Islet of Langerhans (tissue), 1 donor: ENCODE data around the gene STIM2.
"Not testable (repeated sequence)": the region's sequence is repeated elsewhere in the genome, so short reads cannot be mapped to it uniquely, and the experiment has no call there.

Experiments used
- FAIRE-seq: peaks from one replicate; lab custom pipeline; 2011; peaks lifted over from hg19 to GRCh38; lab: Jason Lieb, UNC

STIM2 gene

DNA sequence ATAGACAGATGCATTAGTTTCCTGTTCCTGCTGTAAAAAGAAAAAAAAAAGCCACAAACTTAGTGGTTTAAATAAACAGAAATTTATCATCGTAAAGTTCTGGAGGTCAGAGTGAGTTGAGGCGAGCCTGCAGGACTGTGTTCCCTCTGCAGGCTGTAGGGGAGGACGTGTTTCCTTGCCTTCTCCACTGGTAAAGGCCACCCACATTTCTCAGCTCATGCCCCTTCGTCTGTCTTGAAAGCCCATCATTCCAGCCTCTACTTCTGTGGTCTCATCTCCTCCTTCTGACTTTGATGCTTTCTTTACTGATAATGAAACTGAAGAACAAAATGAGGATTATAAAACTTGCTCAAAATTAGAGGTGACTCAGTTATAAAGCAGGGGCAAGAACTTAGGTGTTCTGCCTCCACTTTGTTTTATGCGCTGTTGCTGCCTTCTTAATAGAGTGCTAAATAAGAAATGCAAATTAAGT lies 143.0 kb downstream of the STIM2 start:
- FAIRE-seq = no peak

DNA sequence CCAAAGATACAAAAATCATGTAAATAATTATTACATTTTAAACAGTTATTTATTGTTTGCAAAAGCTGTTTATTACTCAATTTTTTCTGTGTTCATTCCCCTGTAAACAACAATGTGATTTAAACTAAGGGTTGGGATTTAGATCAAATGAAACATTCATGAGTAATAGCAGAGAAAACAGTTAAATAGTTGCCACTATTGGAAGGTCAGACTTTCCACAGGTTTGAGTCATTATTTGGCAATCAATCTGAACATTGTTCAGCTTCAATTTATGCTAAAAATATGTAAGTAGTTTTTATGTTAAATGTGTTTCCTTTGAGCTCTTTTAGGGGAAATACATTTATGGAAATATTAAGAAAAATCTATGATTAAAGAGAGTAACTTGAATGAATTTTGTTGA lies 144.9 kb downstream of the STIM2 start:
- FAIRE-seq = no peak

DNA sequence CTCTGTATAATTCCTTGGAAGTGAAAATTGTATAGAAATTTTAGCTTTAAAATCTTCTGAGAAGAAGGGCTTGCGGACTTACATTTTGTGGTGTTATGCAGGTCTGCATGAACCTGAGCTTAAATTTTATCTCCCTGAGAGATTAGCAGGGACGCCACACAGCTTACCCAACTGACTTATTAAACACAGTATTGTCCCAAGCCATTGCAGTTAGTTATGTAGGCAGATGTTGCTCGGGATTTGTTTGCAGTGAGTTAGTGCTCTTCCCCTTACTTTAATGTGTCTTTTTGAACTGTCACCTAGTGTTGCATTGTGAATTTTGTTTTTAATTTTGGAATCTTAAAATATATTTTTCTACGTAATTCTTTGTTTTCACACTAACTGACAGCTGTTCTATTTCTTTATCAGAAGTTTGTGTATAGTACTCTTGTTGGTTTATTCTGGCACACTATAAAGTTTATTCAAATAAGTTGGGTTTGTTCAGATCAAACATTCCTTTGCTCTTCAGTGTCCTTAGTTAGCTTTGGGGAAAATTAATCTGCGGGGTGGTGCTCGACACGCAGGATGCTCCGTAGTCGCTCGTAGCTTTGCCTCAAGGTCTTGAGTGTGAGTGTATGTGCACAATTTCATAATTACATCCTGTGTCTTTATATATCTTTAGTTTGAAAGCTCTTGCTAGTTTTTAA lies 145.4 kb downstream of the STIM2 start:
- no peak for FAIRE-seq

- FAIRE-seq = no peak
Measured at GRCh38 chr4:27006646-27007045, 146.0 kb downstream of the STIM2 start.

DNA sequence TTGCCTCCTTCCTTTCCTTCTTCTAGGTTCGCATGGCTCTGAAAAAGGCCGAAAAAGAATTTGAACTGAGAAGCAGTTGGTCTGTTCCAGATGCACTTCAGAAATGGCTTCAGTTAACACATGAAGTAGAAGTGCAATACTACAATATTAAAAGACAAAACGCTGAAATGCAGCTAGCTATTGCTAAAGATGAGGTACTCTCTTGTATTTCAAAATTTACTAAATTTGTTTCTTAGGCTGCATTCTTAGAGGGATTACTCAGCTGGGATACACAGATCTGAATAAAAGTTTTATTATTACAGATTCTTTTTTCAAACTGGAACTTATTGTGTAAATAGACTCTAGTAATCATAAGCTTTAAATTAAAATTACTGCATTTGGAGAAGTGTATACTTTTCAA lies 146.9 kb downstream of the STIM2 start:
- FAIRE-seq = no peak

DNA sequence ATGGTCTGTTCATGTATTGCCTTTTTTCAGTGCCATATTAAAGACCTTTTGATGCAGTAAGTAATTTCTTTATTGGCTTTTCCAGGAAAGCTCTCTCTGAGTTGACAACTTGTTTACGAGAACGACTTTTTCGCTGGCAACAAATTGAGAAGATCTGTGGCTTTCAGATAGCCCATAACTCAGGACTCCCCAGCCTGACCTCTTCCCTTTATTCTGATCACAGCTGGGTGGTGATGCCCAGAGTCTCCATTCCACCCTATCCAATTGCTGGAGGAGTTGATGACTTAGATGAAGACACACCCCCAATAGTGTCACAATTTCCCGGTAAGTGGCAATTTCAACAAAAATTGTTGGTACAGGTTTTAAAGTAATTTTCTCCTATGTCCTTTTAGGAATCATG lies 148.0 kb downstream of the STIM2 start:
- no peak for FAIRE-seq

DNA sequence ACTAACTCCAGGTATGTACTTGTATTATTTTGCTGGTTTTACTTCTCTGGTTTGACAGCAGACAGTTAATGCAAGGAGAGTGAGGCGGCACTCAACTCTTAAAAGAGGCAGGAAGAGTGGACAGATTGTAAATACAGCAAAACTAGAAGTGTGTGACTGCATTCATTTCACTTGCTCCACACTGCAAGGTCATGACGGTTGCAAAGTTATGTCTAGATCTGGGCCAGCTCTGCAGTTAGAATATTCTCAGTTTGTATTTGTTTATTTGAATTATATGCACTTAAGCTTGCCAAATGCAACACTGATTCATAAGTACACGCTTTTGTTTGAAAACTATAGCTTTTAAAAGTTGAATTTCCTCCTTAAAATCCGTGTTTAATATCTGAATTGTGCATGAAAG lies 148.9 kb downstream of the STIM2 start:
- FAIRE-seq = no peak

- peak; percentile 98 for FAIRE-seq
Measured at GRCh38 chr4:27010334-27010940, 149.8 kb downstream of the STIM2 start.

DNA sequence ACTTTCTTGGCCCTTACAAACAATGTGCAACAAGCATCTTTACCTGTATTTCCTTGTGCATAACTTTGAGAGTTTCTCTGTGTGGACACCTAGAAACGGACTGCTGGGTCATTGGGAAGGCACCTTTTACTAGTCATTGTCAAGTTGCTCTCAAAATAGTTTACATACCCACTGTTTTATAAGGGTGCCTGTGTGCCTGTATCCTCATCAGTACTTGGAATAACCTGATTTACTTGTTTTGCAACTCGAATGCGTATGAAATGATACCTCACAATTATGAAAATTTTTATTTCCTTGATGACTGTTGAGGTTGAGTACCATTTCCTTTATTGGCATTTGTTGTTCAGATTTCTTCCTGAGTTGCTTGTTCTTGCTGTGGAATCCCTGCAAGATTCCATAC lies 150.8 kb downstream of the STIM2 start:
- FAIRE-seq = no peak

- no peak for FAIRE-seq
Measured at GRCh38 chr4:27013012-27013411, 152.4 kb downstream of the STIM2 start.

DNA sequence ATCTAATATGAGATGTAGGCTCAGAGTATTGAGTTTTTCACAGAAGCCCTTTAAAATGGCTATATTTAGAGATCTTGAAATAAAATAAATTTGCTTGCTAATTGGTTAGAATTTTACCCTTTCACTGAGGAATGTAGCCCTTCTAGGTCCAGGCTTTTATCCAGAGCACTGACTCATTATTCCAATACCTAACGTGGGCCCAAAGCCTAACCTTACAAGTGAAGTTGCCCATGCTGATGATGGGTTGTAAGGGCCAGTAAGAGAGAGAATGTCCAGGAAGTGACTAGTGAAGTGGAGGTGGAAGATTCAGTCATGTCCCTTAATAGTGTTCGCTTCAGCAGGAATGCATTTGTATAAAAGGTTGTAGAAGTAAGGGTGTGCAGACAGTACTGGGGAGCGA lies 155.9 kb downstream of the STIM2 start:
- no peak for FAIRE-seq

- no peak for FAIRE-seq
Measured at GRCh38 chr4:27017623-27018022, 157.0 kb downstream of the STIM2 start.

GRCh38 chr4:27018076-27018475 lies 157.4 kb downstream of the STIM2 start:
- no peak for FAIRE-seq

- FAIRE-seq = no peak
Measured at GRCh38 chr4:27018910-27019309, 158.3 kb downstream of the STIM2 start.

- FAIRE-seq = no peak
Measured at GRCh38 chr4:27019766-27020165, 159.1 kb downstream of the STIM2 start.

- no peak for FAIRE-seq
Measured at GRCh38 chr4:27020203-27020602, 159.6 kb downstream of the STIM2 start.

DNA sequence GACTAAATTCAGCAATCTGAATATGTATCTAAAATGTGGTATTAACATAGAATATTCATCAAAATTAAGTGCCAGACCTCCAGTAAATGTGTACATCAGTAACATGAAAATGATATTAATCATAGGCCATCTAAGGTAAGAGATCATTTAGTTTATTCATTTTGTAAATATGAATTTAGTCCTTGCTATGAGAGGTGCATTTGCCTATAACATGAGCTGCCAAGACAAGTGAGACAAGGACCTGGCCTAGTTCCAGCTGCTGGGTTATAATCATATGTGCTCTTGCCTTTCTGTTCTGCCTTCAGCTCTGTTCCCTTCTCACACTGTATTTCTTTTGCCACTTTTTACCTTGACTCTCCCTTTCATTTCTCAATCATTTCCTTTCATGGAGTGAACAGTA lies 160.0 kb downstream of the STIM2 start:
- no peak for FAIRE-seq

GRCh38 chr4:27022963-27023362 lies 162.3 kb downstream of the STIM2 start:
- FAIRE-seq = no peak

DNA sequence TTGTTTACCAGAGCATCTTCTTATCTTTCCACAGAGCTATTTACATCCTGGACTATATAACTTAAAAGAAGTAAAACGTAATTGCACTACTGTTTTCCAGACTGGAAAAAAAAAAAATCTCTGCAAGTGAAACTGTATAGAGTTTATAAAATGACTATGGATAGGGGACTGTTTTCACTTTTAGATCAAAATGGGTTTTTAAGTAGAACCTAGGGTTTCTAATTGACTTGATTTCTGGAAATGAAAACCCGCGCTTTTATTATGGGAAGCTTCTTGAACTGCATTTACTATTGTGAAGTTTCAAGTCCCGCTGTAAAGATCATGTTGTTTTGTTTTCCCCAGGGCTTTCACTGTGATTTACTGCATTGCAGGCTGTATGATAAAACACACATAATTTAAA lies 162.7 kb downstream of the STIM2 start:
- no peak for FAIRE-seq

DNA sequence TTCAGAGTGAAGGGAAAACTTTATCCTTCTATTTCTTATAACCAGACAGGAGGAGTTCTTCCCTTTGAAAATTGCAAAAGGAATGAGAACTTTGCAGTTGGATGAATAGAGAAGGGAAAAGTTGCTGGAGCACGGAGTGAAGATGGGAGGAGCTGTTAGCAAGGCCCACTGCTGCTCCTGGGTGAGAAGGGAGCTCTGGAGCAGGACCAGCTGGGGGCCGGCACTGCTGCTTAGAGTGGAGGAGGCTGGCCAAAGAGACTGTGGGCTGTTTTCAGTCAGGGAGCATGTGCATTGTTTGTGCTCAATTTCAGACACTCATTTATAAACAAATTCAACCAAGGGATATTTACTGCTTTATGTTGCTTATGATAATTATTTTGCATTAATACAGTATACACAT lies 164.2 kb downstream of the STIM2 start:
- no peak for FAIRE-seq

DNA sequence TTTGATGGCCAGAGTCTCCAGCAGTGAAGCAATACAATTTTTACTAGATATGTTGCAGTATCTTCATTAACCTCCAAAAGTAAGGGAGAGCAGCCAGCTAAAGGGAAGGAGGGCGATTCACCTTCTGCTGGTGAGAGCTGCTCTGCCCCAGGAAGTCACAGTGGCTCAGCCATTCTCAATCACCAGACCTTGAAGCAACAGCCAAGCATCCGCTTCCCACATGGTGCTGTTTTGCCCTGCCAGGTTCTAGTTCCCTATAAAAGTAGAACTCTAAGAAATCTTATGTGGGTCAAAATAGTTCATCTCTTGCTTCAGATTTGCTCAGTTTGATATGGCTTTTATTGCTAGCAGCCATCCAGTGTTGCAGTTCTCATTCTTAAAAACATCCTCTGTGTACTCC lies 166.8 kb downstream of the STIM2 start:
- FAIRE-seq = no peak

- not testable (repeated sequence) for FAIRE-seq
Measured at GRCh38 chr4:27035127-27035526, 174.5 kb downstream of the STIM2 start.

DNA sequence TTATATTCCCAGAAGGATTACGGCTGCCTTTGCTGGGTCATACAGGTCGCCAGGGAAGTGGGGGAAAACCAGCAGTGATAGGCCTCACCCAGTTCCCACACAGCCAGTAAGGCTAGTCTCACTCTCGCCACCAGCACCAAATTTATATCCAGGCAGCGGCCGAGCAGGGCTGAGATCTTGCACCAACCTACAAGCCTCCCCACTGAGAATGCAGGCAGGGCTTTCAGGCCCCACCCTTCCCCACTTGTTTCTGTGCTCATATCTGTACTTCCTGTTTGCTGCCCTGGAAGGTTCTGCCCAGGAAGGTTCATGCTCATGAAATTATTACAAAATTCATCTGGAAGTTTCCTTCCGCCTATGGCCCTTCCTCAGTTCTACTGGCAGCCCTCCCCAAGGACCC lies 179.7 kb downstream of the STIM2 start:
- no peak for FAIRE-seq

GRCh38 chr4:27042411-27042810 lies 181.8 kb downstream of the STIM2 start:
- no peak for FAIRE-seq
